ENCODE results near the gene AGAP2. TPM values are rescaled to one million over a fixed set of nuclear protein-coding genes. Genes with fewer than 3 reads are reported as not detected.

Gene AGAP2
- polyA plus RNA-seq (2012; ENCODE audit: missing spikeins) = 4.7 TPM

DNA sequence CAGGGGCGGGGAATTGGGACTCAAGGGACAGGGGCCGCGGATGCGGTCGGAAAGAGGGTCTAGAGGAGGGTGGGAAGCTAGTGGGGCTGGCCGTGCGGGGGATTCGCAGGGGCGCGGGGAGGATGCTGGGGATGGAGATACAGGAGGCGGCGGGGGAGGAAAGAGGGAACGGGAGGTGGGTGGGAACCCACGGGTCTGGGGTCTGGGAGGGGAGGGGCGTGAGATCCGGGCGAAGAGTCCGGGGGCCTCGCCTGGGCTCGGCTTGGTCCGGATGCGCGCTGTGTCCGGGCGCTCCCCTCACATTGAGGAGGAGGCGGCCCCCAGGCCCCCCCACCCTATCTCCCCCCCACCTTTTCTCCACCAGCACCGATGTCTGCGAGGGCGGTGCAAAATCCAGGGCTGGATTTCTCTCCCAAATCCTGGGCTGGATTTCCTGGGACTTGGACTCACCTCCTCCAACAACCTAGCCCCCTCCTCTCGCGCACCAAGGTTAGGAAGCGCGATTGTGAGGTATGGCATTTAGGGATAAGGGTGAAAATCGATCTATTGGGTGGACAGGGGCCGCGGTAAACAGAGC is at the start of gene AGAP2:
Gene AGAP2, minus strand, starts transcription at position 82 of the 577 bp plus-strand sequence. CDS start 496 bp downstream, outside the sequence.
- FAIRE-seq (no peak), DNase-seq (ENCODE audit: insufficient read length) (no peak)
- TF ChIP-seq POLR2A (IDR thresholded peaks at IDR 0.05; ENCODE audit: low read depth, low read length) = no peak
- TF ChIP-seq TAF1 (IDR thresholded peaks at IDR 0.05; ENCODE audit: borderline replicate concordance, low read depth, low read length) = no peak
- no peak for TF ChIP-seq POLR2AphosphoS5 (IDR thresholded peaks at IDR 0.05; ENCODE audit: low read depth, low read length)

- no peak for TF ChIP-seq TAF1 (IDR thresholded peaks at IDR 0.05; ENCODE audit: borderline replicate concordance, low read depth, low read length)
- no peak for TF ChIP-seq POLR2AphosphoS5 (IDR thresholded peaks at IDR 0.05; ENCODE audit: low read depth, low read length)
- no peak for TF ChIP-seq POLR2A (IDR thresholded peaks at IDR 0.05; ENCODE audit: low read depth, low read length)
- DNase-seq (ENCODE audit: insufficient read length) (no peak), FAIRE-seq (no peak)
Measured at GRCh38 chr12:57783861-57784260, 45.3 kb upstream of the AGAP2 start.

DNA sequence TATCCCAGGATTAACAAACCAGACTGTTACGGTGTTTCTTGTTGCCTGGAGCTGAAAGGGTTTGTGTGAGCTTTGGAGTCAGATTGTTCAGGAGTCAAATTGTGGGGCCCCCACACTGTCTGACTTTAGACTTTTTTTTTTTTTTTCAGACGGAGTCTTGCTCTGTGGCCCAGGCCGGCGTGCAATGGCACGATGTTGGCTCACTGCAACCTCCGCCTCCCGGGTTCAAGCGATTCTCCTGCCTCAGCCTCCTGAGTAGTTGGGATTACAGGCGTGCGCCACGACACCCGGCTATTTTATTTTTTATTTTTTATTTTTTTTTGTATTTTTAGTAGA is 44.9 kb upstream of the AGAP2 start:
- FAIRE-seq (no peak), DNase-seq (ENCODE audit: insufficient read length) (no peak)
- TF ChIP-seq POLR2AphosphoS5 (IDR thresholded peaks at IDR 0.05; ENCODE audit: low read depth, low read length) (no peak), POLR2A (IDR thresholded peaks at IDR 0.05; ENCODE audit: low read depth, low read length) (no peak), TAF1 (IDR thresholded peaks at IDR 0.05; ENCODE audit: borderline replicate concordance, low read depth, low read length) (no peak)

GRCh38 chr12:57782608-57783465 is 44.3 kb upstream of the AGAP2 start, which contains the start of gene TSFM:
TSS of gene TSFM (plus strand) at chr12:57782787. CDS start at chr12:57782802, 15 bp downstream.
- peak; percentile 66 for DNase-seq (ENCODE audit: insufficient read length)
- peak; percentile 66; the same call in 1 of the 2 replicates for TF ChIP-seq TAF1 (IDR thresholded peaks at IDR 0.05; ENCODE audit: borderline replicate concordance, low read depth, low read length)
- TF ChIP-seq POLR2AphosphoS5 (IDR thresholded peaks at IDR 0.05; ENCODE audit: low read depth, low read length) = peak; percentile 94
- peak; percentile 92 for TF ChIP-seq POLR2A (IDR thresholded peaks at IDR 0.05; ENCODE audit: low read depth, low read length)
- FAIRE-seq = peak; percentile 97

GRCh38 chr12:57782243-57782607 is 43.7 kb upstream of the AGAP2 start:
- FAIRE-seq = no peak
- DNase-seq (ENCODE audit: insufficient read length) = no peak

GRCh38 chr12:57781801-57782200 is 43.3 kb upstream of the AGAP2 start:
- no peak for DNase-seq (ENCODE audit: insufficient read length)

More at GRCh38 chr12:57782243-57782607, 43.7 kb upstream of the AGAP2 start:
- TF ChIP-seq TAF1 (IDR thresholded peaks at IDR 0.05; ENCODE audit: borderline replicate concordance, low read depth, low read length) (no peak), POLR2AphosphoS5 (IDR thresholded peaks at IDR 0.05; ENCODE audit: low read depth, low read length) (no peak), POLR2A (IDR thresholded peaks at IDR 0.05; ENCODE audit: low read depth, low read length) (no peak)

DNA sequence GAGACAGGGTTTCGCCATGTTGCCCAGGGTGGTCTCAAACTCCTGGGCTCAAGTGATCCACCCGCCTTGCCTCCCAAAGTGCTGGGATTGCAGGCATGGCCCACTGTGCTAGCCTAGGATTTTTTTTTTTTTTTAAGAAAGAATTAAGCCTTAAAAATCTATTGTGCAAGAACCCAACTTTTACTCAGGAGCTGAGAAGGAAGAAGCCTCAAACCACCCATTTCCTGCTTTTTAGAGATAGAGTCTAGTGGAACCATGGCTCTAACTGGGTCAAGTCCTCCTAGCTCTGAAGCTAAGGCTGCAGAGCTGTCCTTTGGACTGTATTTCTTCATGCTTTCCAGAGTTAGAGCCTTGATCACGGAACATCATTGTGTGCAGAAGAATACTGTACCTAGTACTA is 42.7 kb upstream of the AGAP2 start:
- FAIRE-seq (no peak), DNase-seq (ENCODE audit: insufficient read length) (no peak)
- TF ChIP-seq TAF1 (IDR thresholded peaks at IDR 0.05; ENCODE audit: borderline replicate concordance, low read depth, low read length) (no peak), POLR2A (IDR thresholded peaks at IDR 0.05; ENCODE audit: low read depth, low read length) (no peak), POLR2AphosphoS5 (IDR thresholded peaks at IDR 0.05; ENCODE audit: low read depth, low read length) (no peak)

More at GRCh38 chr12:57781801-57782200, 43.3 kb upstream of the AGAP2 start:
- TF ChIP-seq POLR2A (IDR thresholded peaks at IDR 0.05; ENCODE audit: low read depth, low read length) (no peak), TAF1 (IDR thresholded peaks at IDR 0.05; ENCODE audit: borderline replicate concordance, low read depth, low read length) (no peak), POLR2AphosphoS5 (IDR thresholded peaks at IDR 0.05; ENCODE audit: low read depth, low read length) (no peak)
- FAIRE-seq = no peak

DNA sequence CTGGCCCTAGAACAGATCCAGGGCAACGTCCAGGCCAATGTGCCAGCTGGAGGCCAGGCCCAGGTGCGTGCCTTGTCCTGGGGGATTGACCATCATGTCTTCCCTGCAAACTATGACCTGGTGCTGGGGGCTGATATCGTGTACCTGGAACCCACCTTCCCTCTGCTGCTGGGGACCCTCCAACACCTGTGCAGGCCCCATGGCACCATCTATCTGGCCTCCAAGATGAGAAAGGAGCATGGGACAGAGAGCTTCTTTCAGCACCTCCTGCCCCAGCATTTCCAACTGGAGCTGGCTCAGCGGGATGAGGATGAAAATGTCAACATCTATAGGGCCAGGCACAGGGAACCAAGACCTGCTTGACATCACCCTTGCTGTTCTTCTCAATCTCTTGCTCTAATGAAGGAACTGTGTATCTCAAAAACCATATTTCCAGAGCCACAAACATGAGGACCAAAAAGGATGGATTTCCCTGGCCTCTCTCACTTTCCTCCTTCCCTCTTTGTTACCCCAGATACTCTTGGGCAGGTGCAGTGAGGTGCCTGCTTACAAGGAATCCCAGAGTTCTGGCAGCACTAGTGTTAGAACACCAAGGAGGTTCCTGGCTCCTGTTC is 41.8 kb upstream of the AGAP2 start:
- TF ChIP-seq POLR2A (IDR thresholded peaks at IDR 0.05; ENCODE audit: low read depth, low read length) (no peak), POLR2AphosphoS5 (IDR thresholded peaks at IDR 0.05; ENCODE audit: low read depth, low read length) (no peak), TAF1 (IDR thresholded peaks at IDR 0.05; ENCODE audit: borderline replicate concordance, low read depth, low read length) (no peak)
- DNase-seq (ENCODE audit: insufficient read length) (no peak), FAIRE-seq (no peak)

DNA sequence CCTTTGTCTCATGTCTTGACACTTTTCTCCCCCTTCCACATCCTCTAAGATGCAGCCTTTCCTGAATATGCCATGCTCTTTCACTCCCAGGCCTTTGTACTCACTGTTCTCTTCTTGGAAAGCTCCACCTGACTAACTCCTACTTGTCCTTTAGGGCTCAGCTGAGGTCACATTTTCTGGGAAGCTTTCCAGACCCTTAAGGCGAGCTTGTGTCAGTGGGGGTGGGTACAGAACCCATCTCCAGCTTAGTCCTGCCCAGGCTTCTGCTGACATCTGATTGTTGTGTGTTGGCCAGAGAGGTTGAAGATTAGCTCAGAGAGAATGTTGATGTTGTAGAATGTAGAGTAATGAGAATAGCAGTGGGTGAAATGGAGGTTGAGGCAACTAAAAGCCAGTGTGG is 41.2 kb upstream of the AGAP2 start:
- no peak for DNase-seq (ENCODE audit: insufficient read length)
- FAIRE-seq = no peak
- no peak for TF ChIP-seq POLR2AphosphoS5 (IDR thresholded peaks at IDR 0.05; ENCODE audit: low read depth, low read length)
- no peak for TF ChIP-seq POLR2A (IDR thresholded peaks at IDR 0.05; ENCODE audit: low read depth, low read length)
- TF ChIP-seq TAF1 (IDR thresholded peaks at IDR 0.05; ENCODE audit: borderline replicate concordance, low read depth, low read length) = no peak

GRCh38 chr12:57777911-57778310 is 39.4 kb upstream of the AGAP2 start:
- no peak for TF ChIP-seq POLR2AphosphoS5 (IDR thresholded peaks at IDR 0.05; ENCODE audit: low read depth, low read length)
- TF ChIP-seq TAF1 (IDR thresholded peaks at IDR 0.05; ENCODE audit: borderline replicate concordance, low read depth, low read length) = no peak
- TF ChIP-seq POLR2A (IDR thresholded peaks at IDR 0.05; ENCODE audit: low read depth, low read length) = no peak
- FAIRE-seq = no peak
- DNase-seq (ENCODE audit: insufficient read length) = no peak

DNA sequence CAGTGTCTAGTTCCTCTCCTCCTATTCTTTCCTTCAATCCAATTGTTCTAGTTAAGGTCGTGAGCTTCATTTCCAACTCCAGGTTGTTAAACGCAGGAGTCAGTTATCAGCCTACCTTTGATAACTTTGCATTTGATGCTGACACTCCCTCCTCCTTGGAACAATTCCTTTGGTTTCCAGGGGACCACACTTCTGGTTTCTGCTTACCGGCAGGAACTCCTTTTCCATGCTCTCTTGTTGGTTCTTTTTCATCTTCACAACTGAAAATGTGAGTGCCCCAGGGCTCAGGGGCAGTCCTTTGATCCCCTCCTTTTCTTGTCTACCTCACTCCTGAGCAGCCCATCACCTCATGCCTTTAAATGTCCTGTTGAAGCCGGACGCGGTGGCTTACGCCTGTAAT is 38.8 kb upstream of the AGAP2 start:
- no peak for TF ChIP-seq POLR2AphosphoS5 (IDR thresholded peaks at IDR 0.05; ENCODE audit: low read depth, low read length)
- no peak for TF ChIP-seq POLR2A (IDR thresholded peaks at IDR 0.05; ENCODE audit: low read depth, low read length)
- TF ChIP-seq TAF1 (IDR thresholded peaks at IDR 0.05; ENCODE audit: borderline replicate concordance, low read depth, low read length) = no peak
- DNase-seq (ENCODE audit: insufficient read length) = no peak
- FAIRE-seq = no peak

All from GM12892 (cell line).